DMS153 treated with DMSO at 0.1 percent for 48 hours (cell line): ENCODE results near the gene ERGIC3.

Source experiments
- DNase-seq: peaks from one replicate; lab custom pipeline; 2025; ENCODE audit not compliant: unreplicated experiment; lab: John Stamatoyannopoulos, UW

ERGIC3 gene

DNA sequence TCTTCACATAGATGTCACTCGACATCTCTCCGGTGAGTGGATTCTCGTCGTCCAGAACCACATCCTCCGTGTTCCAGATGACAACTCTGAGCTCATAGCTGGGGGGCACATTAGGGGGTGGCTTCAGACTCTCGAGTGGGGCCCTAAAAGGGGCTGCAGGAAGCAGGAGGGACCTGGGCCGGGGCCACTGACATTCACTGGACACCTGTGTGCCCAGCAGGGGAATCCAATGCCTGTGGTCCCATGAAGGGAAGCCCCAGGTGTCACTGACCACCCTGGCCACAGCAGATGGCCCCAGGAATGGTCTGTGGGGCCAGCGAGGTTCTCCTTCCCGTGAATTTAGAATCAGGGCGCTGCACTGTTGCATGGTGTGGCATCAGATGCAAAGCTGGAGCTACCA, 18.7 kb downstream of the ERGIC3 start:
- no peak for DNase-seq

DNA sequence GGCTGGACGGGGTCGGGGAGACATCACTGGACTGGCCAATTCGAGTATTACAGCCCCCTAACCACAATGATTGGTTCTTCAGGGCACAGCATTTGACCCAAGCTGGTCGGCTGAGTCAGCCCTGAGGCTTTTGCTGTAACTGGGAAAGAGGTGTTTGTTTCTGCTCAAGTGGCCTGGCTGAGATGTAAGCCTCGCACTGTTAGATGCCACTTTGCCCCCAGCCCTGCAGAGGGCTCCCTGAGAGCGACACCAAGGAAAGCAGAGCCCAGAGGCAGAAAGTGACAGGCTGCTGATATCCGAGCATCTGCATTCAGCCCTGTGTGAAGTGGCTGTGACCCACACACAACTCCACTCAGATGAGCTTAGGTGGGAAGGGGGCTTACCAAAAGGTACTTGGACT, 19.4 kb downstream of the ERGIC3 start:
- peak; percentile 56 for DNase-seq

DNA sequence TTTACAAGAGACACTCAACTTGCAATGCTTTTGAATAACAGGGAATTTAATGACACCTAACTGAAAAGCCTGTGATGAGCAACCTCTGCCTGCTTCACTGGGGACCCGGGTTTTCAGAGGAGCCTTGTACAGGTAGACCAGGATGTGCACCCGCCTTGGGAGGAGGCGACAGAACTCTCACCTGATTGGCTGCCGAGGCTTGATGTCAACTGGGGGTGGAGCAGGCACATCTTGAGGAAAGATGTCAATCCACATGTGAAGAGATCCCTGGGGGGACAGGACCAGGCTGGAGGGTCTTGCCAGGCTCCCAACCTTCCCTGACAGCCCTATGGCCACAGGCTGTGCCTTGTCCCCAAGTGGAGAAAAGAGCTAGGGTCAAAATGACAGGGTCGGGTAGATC, 19.8 kb downstream of the ERGIC3 start:
- DNase-seq, result no peak

DNA sequence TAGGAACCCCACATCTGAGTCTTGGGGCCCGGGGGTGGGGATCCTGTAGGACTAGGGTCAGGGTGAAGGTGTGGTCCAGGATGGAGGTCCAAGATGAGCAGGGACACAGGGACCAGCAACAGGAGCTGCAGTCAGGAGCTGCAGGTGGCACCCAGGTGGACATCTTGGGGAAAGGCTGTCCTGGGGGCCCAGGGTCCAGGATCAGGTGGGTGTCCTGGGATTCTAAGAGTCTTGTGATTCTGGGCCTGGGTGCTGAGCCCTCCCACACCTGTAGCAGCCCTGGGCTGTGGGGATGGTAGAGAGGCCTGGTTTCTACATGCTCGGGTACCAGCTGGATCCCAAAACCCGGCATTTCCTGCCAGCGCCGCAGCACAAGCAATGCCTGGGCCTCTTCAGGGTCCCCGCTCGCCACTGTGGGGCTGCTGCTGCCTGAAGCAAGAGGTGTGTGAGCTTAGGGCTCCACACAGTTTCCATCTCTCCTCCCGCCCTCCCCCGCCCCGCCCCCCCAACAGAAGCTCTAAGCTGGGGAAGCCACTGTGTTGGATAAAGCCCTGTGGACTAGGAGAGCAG, 20.7 kb downstream of the ERGIC3 start:
- no peak for DNase-seq

DNA sequence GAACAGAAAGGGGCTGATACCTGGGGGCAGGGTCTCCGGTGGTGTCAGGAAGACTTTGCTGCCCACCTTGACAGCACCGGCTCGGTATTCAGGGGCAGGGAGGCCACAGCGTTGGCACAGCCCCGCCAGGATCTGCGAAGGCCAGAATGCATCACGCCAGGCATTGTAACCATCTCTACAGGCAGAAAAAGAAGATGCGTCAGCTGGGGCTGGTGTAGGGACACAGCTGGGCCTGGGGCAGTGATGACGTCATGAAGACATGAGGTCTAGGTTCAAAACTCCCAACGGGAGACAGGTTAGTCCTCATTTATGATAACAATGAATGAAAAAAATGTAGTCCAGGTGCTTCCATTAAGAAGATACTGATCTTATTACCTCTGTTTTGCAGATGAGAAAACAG, 22.0 kb downstream of the ERGIC3 start:
- DNase-seq, result no peak

DNA sequence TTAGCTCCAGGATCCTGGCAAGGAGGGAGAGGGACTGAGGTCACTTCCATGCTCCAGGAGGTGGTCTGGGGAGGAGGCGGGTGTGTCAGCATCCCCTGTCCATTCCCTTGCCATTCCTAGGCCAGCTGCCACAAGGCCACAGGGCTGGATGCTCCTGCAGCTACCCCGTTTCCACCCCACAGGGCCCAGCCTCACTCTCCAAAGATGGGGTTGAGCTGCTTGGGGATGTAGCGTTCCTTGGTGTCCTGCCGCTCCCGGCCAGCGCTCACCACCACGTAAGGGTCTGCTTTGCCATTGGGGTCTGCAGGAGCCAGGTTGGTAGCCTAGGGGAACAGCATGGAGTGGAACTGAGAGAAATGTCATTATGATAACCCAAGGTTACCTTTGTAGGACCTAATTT, 23.0 kb downstream of the ERGIC3 start:
- no peak for DNase-seq

DNA sequence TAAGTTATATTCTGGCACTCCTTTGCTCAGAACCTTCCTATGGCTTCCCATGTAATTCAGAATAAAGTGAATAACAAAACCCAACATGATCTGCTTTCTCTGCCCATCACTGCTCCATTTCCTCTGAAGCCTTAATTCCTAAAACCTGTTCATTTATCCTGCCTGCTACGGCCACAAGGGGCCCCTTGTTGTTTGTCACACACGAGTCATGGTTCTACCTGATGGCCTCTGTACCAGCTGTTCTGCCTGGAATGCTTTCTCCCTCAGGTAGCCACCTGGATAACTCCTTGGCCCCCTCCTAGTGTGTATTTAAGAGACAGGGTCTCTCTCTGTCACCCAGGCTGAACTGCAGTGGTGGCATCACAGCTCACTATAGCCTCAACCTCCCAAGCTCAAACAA, 26.8 kb downstream of the ERGIC3 start:
- DNase-seq, result peak; percentile 12

DNA sequence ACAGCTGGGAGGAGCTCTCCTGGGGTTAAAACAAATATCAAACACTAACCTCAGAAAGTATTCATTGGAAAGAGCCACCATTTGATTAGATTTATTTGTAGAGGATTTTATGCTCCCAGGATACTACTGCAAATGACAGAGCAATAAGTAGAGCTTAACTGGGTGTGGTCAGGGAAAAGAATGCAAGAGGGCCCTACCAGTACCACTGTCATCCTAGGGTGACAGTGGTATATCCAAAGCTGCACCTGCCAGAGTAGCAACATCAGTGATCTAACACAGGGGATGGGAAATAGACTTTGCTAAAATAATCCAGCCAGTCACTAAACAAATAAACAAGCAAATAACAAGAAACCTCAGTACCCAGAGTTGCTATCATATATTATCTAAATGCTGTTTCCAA, 29.7 kb downstream of the ERGIC3 start:
- DNase-seq, result no peak

DNA sequence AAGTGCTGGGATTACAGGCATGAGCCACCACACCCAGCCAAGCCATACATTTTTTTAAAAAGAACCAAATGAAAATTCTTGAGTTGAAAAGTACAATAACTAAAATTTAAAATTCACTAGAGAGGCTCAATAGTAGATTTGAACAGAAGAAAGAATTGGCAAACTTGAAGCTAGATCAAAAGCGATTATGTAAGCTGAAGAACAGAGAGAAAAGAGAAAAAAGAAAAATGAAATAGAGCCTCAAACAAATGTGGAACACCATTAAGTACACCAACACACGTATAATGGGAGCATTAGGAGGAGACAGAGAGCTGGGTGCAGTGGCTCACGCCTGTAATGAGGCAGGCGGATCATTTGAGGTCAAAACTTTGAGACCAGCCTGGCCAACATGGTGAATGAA, 31.0 kb downstream of the ERGIC3 start:
- no peak for DNase-seq

DNA sequence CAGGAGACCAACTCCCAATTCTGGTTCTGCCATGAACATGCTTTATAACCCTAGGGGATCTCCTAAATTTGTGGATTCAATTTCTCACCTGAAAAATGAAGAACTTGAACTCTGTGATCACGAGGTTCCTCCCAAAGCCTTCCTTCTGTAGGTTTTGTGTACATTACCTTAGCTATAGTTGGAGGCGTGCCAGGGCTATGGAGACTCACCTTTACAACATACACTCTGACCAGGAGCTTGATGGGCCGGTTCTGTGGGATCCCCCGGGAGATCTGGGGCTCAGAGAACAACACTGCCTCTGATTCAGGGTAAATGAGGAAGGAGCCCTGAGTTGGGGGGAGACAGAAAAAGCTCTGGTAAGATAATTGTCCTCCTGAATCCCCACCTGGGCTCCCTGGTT, 34.1 kb downstream of the ERGIC3 start:
- no peak for DNase-seq

DNA sequence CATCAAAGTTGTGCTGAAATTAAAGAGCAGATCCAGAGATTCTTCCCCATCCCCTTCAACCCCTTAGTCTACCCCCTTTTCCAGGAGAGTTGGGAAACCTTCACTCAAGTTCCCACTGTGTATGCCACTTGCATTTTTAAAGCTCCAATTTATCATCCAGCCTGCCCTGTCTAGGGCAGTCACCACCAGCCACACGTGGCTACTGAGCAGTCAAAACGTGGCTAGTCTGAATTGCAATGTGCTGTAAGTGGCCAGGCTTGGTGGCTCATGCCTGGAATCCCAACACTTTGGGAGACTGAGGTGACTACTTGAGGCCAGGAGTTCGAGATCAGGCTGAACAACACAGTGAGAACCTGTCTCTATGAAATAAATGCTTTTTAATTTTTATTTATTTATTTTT, 34.9 kb downstream of the ERGIC3 start:
- DNase-seq, result no peak

DNA sequence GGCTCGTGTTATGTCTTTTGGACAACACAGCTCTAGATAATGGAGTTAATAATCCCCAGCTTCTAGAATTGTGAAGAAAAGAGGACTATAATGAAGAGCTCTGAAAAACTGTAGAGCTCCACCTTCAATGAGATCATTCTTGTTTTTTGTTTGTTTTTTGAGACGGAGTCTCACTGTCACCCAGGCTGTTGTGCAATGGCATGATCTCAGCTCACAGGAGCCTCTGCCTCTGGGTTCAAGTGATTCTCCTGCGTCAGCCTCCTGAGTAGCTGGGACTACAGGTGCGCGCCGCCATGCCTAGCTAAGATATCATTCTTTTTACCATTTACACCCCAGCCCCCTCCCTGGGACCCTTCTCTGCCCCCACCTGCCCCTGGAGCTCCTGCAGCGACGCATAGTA, 36.6 kb downstream of the ERGIC3 start:
- DNase-seq, result no peak

DNA sequence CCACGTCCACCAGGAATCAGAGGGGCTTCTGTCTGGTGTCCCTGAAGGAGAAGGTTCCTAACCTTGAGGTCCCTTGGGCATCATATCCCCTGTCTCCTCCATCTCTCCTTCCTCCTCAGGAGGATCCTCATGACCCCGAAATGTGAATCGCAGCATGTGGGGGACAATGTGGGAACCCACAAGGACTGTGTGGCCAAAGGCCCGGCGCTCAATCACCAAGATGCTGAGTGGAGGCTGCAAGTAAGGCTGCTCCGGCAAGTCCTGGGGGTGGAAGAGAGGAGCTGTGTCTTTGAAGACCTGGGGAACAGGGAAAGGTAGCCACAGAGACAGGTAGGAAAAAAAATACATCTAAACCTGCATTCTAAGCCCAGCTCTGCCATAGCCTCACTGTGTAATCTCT, 37.3 kb downstream of the ERGIC3 start:
- no peak for DNase-seq

DNA sequence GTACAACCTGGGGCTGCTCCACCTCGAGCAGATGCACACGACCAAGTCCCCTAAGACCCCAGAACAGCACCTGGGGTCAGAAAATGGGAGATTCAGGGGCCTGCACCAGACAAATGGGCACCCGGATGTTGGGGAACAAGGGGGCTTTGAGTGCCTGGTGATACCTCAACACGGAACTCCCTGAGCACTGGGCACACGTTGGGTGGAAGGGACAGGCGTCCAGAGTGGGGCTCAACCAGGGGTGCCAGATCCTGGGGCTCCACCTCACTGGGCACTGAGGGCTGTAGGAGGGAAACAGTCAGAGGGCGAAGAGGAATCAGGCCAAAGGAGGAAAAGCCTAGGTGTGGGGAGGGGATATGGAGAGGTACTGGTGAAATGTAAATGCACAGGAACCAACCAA, 40.3 kb downstream of the ERGIC3 start:
- no peak for DNase-seq

DNA sequence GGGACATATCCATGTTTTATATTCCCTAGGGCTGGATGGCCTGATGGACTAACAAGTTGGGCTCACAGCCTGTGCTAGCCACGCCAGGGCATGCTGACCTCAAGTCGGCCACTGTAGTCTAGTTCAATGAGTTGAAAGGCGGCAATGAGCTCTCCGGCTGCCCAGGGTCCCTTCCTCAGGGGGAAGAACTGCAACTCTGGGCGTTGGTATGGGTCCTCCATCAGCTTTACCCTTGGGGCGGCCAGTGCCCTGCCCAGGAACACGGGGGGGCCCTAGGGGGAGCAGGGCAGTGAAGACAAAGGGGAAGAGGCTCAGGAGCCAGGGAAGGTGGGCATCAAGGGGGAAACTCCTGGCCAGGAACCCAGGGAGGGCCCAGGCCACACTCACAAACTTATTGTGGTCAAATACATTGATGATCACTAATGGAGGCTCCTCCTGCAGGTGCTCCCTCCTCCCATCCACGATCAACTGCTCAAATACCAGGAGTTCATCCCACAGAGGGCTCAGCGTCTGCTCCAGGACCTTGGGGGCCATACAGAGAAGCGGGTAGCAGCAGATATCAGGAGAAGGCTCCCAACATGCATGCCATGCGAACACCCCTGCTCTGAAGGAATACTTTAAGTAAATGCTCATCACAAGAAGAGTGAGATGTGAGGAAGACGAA, 41.0 kb downstream of the ERGIC3 start:
- no peak for DNase-seq

DNA sequence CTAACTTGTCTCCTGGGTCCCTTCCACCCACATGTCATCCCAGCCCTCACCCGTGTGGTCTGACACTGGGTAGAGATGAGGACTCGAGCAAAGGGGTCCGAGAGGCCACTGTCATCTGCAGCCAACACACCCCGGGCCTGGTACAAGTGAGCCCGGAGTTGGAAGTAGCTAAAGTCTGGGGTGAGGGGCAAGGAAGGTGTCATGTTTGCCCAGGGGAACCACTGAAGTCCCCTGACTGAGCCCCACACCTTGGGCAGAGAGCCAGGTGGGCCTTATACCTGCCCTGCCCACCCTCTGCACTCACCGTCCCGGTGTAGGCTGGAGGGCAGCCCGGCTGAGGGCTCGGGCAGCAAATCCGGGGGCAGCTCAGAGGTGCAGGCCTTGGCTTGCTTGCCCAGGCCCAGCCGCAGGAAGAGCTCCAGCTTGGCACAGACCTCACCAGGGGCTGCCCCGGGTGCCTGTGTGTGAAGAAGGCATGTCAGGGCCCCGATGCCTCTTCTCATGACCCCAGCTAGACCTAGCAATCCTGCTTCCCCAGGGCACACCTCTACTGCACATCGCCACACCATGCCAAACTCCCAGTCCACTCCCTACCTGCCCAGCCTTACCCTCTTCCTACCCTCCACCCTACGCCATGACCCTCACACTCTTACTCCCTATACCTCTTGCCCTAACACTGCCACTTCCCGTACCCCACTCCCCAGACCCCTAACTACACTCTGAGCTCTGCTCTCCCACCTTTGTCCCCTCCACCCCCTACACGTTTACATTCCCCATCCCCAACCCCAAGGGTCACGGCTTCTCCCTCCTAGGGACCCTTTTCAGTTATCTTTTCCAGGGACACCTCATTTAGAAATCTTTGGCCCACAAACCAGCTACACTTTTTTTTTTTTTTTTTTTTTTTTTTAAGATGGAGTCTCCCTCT, 42.0 kb downstream of the ERGIC3 start:
- DNase-seq, result no peak

DNA sequence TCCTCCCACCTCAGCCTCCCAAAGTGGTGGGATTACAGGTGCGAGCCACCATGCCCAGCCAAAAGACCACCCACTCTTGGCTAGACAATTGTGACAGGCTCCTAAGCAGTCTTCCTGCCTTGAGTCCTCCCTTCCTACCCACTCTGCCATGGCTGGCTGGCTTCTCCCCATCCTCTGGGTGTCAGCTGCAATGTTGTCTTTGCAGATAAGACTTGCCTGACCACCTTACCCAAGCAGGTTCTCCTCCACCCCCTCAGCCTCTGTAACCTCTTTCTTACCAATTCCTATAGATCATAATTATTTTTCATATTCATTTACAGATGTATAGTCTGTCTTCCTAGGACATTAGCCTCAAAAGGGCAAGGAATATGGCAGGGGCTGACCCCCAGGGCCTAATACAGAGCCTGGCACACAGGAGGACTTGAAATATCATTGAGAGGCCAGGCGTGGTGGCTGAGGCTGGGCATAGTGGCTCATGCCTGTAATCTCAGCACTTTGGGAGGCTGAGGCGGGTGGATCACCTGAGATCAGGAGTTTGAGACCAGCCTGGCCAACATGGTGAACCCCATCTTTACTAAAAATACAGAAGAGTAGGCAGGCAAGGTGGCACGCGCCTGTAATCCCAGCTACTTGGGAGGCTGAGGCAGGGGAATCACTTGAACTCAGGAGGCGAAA, 45.0 kb downstream of the ERGIC3 start:
- DNase-seq, result no peak

DNA sequence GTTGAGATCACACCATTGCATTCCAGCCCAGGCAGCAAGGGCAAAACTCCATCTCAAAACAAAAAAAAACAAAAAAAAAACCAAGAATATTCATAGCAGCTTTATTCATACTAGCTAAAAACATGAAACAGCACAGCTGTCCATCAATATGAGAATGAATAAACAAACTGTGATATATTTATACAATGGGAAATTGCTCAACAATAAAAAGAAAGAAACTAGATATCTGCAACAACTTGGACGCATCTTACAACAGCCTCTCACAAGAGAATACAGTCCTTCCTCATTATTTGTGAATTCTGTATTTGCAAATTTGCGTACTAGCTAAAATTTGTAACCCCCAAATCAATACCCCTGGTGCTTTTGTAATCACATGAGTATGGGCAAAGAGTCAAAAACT, 45.6 kb downstream of the ERGIC3 start:
- no peak for DNase-seq

DNA sequence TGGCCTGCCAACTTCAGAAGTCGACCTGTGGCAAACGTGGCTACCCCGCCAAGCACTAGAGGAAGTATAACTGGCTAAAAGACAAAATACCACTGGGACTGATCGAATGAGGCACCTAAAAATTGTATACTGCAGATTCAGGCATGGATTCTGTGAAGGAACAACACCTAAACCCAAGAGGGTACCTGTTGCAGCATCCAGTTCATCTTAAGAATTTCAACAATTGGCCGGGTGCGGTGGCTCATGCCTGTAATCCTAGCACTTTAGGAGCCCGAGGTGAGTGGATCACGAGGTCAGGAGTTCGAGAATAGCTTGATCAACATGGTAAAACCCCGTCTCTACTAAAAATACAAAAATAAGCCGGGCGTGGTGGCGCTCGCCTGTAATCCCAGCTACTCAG, 46.5 kb downstream of the ERGIC3 start:
- no peak for DNase-seq

DNA sequence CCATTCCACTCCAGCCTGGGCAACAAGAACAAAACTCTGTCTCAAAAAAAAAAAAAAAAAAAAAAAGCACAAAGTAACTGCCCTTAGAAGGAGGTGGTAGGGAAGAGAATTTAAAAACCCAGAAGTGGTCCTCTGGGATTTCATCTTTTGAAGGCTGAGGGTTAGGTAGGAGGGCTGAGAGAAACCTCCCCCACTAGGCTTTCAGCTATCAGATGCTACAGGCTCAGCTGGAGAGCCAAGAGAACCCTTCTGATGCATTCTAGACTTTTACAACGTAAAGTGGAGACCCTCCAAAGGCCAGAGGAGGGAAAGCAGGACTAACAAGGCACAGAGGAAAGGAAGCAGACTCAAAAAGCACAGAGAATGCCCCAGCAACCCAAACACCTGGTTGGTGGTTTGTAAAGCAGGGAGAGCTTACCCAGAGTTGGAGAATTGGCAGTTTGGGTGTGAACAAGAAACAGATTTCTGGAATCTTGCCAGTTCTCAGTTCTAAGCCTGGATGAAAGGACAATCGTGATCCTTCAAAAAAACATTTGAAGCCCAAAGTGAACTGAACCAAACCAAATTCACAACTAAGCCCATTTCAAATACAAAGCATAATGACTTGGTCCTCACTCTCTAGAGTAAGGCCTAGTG, 50.6 kb downstream of the ERGIC3 start:
- DNase-seq, result no peak

DNA sequence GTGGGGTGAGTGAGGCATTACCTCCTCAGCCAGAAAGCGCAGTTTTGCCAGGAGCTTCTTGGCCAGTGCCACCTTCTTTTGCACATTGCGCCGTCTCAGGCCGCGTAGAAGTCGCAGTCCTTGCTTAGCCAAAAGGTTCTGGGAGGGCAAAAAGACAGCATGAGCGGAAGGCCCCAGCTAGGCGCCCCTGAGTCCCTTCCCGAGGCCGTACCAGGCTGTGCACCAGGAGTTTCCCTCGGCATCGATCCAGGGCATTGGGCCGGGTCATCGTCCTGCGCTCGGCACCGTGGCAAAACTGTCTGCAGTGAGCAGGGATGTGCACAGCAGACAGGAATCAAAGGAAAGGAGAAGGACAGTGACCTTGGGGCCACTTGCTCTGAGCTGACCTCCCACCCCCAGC, 53.6 kb downstream of the ERGIC3 start:
- no peak for DNase-seq
